ENCODE measurements around the gene CCNY.

The CCNY gene

GRCh38 chr10:35409094-35409582 lies 72.8 kb downstream of the CCNY start:
- Histone ChIP-seq H3K27me3 (replicated peaks in 2 of 5; ENCODE audit: control insufficient read depth in 4 of 5, insufficient read depth in 5 of 5, low read length in 4 of 5) (no peaks in the 10 kb centered on the region), H3K27ac (ENCODE audit: insufficient read depth in 1 of 2, low read depth in 1 of 2, low read length in 2 of 2, poor library complexity in 1 of 2, severe bottlenecking in 2 of 2) (no peak overlapping the region), H3K36me3 (ENCODE audit: control insufficient read depth in 4 of 4, insufficient read depth in 4 of 4, low read length in 3 of 4) (no peaks in the 10 kb centered on the region), H3K4me1 (ENCODE audit: control extremely low read depth in 1 of 4, control insufficient read depth in 4 of 4, insufficient read depth in 4 of 4, low read length in 3 of 4) (peaks cover 0 to 15% (median 7%) of the 10 kb centered on the region in 4 experiments), H3K4me3 (ENCODE audit: control insufficient read depth in 1 of 7, extremely low read depth in 1 of 7, insufficient read depth in 4 of 7, low read depth in 2 of 7, low read length in 6 of 7) (no peak overlapping the region), H3K9me3 (ENCODE audit: control extremely low read depth in 1 of 5, control insufficient read depth in 4 of 5, insufficient read depth in 2 of 5, low read depth in 1 of 5, low read length in 4 of 5) (no peaks in the 10 kb centered on the region)
- peak in 2 of 3 donors; percentile 70 to 81 for DNase-seq
- ChIA-PET CTCF (interaction anchor here (1.1 to 1.9 kb wide), 4 partner anchors 13 to 30 kb away, joined by 3 to 4 read pairs (median 4); no protein-coding TSS in a partner anchor), POLR2A (interaction anchor here (1.2 kb wide), 1 partner anchor 31 kb away, joined by 3 read pairs; no protein-coding TSS in a partner anchor)
- WGBS (ENCODE audit: insufficient coverage) = 100% methylated on average over 1 of the region's 2 CpGs

GRCh38 chr10:35409808-35410207 lies 73.5 kb downstream of the CCNY start:
- Histone ChIP-seq H3K4me1 (ENCODE audit: control extremely low read depth in 1 of 4, control insufficient read depth in 4 of 4, insufficient read depth in 4 of 4, low read length in 3 of 4) (peaks cover 0 to 16% (median 7%) of the 10 kb centered on the region in 4 experiments), H3K36me3 (ENCODE audit: control insufficient read depth in 4 of 4, insufficient read depth in 4 of 4, low read length in 3 of 4) (no peaks in the 10 kb centered on the region), H3K27ac (ENCODE audit: insufficient read depth in 1 of 2, low read depth in 1 of 2, low read length in 2 of 2, poor library complexity in 1 of 2, severe bottlenecking in 2 of 2) (no peak overlapping the region), H3K4me3 (ENCODE audit: control insufficient read depth in 1 of 7, extremely low read depth in 1 of 7, insufficient read depth in 4 of 7, low read depth in 2 of 7, low read length in 6 of 7) (no peak overlapping the region), H3K27me3 (replicated peaks in 2 of 5; ENCODE audit: control insufficient read depth in 4 of 5, insufficient read depth in 5 of 5, low read length in 4 of 5) (no peaks in the 10 kb centered on the region), H3K9me3 (ENCODE audit: control extremely low read depth in 1 of 5, control insufficient read depth in 4 of 5, insufficient read depth in 2 of 5, low read depth in 1 of 5, low read length in 4 of 5) (no peaks in the 10 kb centered on the region)
- POLR2A ChIA-PET = interaction anchor here (1.2 kb wide), 1 partner anchor 30 kb away, joined by 3 read pairs; no protein-coding TSS in a partner anchor
- CTCF ChIA-PET = interaction anchor here (1.1 to 1.9 kb wide), 4 partner anchors 13 to 30 kb away, joined by 3 to 4 read pairs (median 4); no protein-coding TSS in a partner anchor
- WGBS (ENCODE audit: insufficient coverage) = 100% methylated on average over 1 of the region's 1 CpG
- DNase-seq = no peak

DNA sequence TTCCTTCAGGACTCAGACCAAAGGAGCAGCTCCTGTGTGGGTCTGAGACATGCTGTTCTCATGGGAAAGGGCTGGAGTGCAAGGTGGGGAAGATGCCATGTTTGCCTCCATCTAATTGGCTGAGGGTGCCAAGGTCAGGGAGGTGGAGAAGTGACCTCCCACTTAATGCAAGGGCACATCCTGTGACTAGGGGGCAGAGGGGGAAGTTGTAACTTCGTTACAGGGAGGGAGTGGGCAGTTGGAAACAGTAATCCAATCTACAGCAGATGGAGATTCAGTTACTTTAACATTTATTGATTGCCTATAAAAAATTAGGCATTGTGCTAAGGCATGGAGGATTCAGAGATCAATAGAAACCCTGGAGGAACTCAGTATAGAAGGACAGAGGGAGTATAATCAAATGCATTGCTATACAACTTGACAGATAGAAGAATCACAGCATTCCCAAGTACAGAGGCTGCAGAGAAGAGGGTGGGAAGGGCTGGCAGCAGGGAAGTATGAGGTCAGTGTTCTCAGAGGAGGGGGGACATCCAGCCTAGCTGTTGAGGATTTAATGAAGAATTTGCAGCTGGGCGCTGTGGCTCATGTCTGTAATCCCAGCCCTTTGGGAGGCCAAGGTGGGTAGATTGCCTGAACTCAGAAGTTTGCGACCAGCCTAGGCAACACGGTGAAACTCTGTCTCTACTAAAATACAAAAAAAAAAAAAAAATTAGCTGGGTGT lies 75.9 kb downstream of the CCNY start:
- H3K4me3 ChIP-seq (ENCODE audit: control insufficient read depth in 1 of 7, extremely low read depth in 1 of 7, insufficient read depth in 4 of 7, low read depth in 2 of 7, low read length in 6 of 7) = no peak overlapping the region
- no peaks in the 10 kb centered on the region for H3K27me3 ChIP-seq (replicated peaks in 2 of 5; ENCODE audit: control insufficient read depth in 4 of 5, insufficient read depth in 5 of 5, low read length in 4 of 5)
- no peaks in the 10 kb centered on the region for H3K9me3 ChIP-seq (ENCODE audit: control extremely low read depth in 1 of 5, control insufficient read depth in 4 of 5, insufficient read depth in 2 of 5, low read depth in 1 of 5, low read length in 4 of 5)
- POLR2A ChIA-PET = no interaction called here
- H3K36me3 ChIP-seq (ENCODE audit: control insufficient read depth in 4 of 4, insufficient read depth in 4 of 4, low read length in 3 of 4) = no peaks in the 10 kb centered on the region
- WGBS (ENCODE audit: insufficient coverage) = no CpG with 5 or more reads among the region's 4 CpGs
- no peak for DNase-seq
- CTCF ChIA-PET = interaction anchor here (1.4 to 1.8 kb wide), 2 partner anchors 15 to 30 kb away, joined by 3 read pairs; no protein-coding TSS in a partner anchor
- peaks cover 0 to 16% (median 13%) of the 10 kb centered on the region in 4 experiments for H3K4me1 ChIP-seq (ENCODE audit: control extremely low read depth in 1 of 4, control insufficient read depth in 4 of 4, insufficient read depth in 4 of 4, low read length in 3 of 4)
- no peak overlapping the region for H3K27ac ChIP-seq (ENCODE audit: insufficient read depth in 1 of 2, low read depth in 1 of 2, low read length in 2 of 2, poor library complexity in 1 of 2, severe bottlenecking in 2 of 2)

- WGBS (ENCODE audit: insufficient coverage) = 86% methylated on average over 4 of the region's 4 CpGs
- Histone ChIP-seq H3K36me3 (ENCODE audit: control insufficient read depth in 4 of 4, insufficient read depth in 4 of 4, low read length in 3 of 4) (no peaks in the 10 kb centered on the region), H3K27me3 (replicated peaks in 2 of 5; ENCODE audit: control insufficient read depth in 4 of 5, insufficient read depth in 5 of 5, low read length in 4 of 5) (no peaks in the 10 kb centered on the region), H3K27ac (ENCODE audit: insufficient read depth in 1 of 2, low read depth in 1 of 2, low read length in 2 of 2, poor library complexity in 1 of 2, severe bottlenecking in 2 of 2) (peak overlapping the region in 1 of 2 experiments; percentile 50), H3K4me3 (ENCODE audit: control insufficient read depth in 1 of 7, extremely low read depth in 1 of 7, insufficient read depth in 4 of 7, low read depth in 2 of 7, low read length in 6 of 7) (no peak overlapping the region), H3K9me3 (ENCODE audit: control extremely low read depth in 1 of 5, control insufficient read depth in 4 of 5, insufficient read depth in 2 of 5, low read depth in 1 of 5, low read length in 4 of 5) (no peaks in the 10 kb centered on the region), H3K4me1 (ENCODE audit: control extremely low read depth in 1 of 4, control insufficient read depth in 4 of 4, insufficient read depth in 4 of 4, low read length in 3 of 4) (peaks cover 0 to 16% (median 13%) of the 10 kb centered on the region in 4 experiments)
- POLR2A ChIA-PET = interaction anchor here (0.6 kb wide), 1 partner anchor 33 kb away, joined by 3 read pairs; no protein-coding TSS in a partner anchor
- DNase-seq = peak in 1 of 3 donors; percentile 41
- CTCF ChIA-PET = interaction anchor here (0.5 to 1.8 kb wide), 3 partner anchors 16 to 76 kb away, joined by 3 read pairs; no protein-coding TSS in a partner anchor
Measured at GRCh38 chr10:35412900-35413491, 76.7 kb downstream of the CCNY start.

DNA sequence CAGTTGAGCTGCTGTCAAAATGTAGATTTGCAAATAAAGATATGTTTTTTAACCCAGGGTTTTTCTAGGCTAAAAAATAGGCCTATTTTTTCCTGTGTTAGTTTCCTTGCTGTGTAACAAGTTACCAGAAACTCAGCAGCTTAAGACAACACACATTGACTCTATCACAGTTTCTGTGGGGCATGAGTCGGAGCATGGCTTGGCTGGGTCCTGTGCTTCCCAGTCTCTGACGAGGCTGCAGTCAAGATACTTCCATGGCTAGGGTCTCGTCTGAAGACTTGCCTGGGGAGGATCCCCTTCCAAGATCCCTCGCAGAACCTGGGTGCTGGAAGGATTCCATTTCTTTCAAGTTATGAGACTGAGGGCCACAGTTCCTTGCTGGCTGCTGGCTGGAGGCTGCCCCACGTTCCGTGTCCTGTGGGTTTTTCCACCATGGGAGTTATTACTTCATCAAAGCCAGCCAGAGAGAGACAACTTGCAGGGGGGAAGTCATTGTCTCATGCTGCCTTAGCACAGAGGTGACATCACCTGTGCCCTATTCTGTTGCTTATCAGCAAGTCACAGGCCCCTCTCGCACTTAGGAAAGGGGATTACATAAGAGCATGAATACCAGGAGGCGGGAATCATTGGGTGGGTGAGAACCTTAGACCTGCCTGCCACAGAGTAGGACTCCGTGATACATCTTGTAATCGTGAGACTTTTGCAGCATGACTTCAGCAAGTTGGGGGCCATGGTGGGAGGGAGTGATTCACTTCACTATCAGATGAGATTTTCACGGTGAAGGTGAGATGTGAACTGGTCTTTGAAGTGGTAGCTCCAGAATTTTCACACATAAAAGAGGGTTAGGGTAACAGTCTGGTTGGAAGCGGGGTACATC lies 77.9 kb downstream of the CCNY start:
- peak overlapping the region in 1 of 2 experiments; percentile 50 for H3K27ac ChIP-seq (ENCODE audit: insufficient read depth in 1 of 2, low read depth in 1 of 2, low read length in 2 of 2, poor library complexity in 1 of 2, severe bottlenecking in 2 of 2)
- 94% methylated on average over 12 of the region's 12 CpGs for WGBS (ENCODE audit: insufficient coverage)
- no peaks in the 10 kb centered on the region for H3K27me3 ChIP-seq (replicated peaks in 2 of 5; ENCODE audit: control insufficient read depth in 4 of 5, insufficient read depth in 5 of 5, low read length in 4 of 5)
- POLR2A ChIA-PET = no interaction called here
- CTCF ChIA-PET = interaction anchor here (1.8 to 1.9 kb wide), 2 partner anchors 32 to 36 kb away, joined by 3 to 4 read pairs; no protein-coding TSS in a partner anchor
- no peaks in the 10 kb centered on the region for H3K9me3 ChIP-seq (ENCODE audit: control extremely low read depth in 1 of 5, control insufficient read depth in 4 of 5, insufficient read depth in 2 of 5, low read depth in 1 of 5, low read length in 4 of 5)
- H3K36me3 ChIP-seq (ENCODE audit: control insufficient read depth in 4 of 4, insufficient read depth in 4 of 4, low read length in 3 of 4) = no peaks in the 10 kb centered on the region
- peak in 2 of 3 donors; percentile 20 to 22 for DNase-seq
- peaks cover 0 to 13% (median 10%) of the 10 kb centered on the region in 4 experiments for H3K4me1 ChIP-seq (ENCODE audit: control extremely low read depth in 1 of 4, control insufficient read depth in 4 of 4, insufficient read depth in 4 of 4, low read length in 3 of 4)
- H3K4me3 ChIP-seq (ENCODE audit: control insufficient read depth in 1 of 7, extremely low read depth in 1 of 7, insufficient read depth in 4 of 7, low read depth in 2 of 7, low read length in 6 of 7) = no peak overlapping the region

- no peak for DNase-seq
- no peak overlapping the region for H3K27ac ChIP-seq (ENCODE audit: insufficient read depth in 1 of 2, low read depth in 1 of 2, low read length in 2 of 2, poor library complexity in 1 of 2, severe bottlenecking in 2 of 2)
- no peaks in the 10 kb centered on the region for H3K27me3 ChIP-seq (replicated peaks in 2 of 5; ENCODE audit: control insufficient read depth in 4 of 5, insufficient read depth in 5 of 5, low read length in 4 of 5)
- 92% methylated on average over 4 of the region's 5 CpGs for WGBS (ENCODE audit: insufficient coverage)
- POLR2A ChIA-PET = no interaction called here
- H3K9me3 ChIP-seq (ENCODE audit: control extremely low read depth in 1 of 5, control insufficient read depth in 4 of 5, insufficient read depth in 2 of 5, low read depth in 1 of 5, low read length in 4 of 5) = no peaks in the 10 kb centered on the region
- H3K36me3 ChIP-seq (ENCODE audit: control insufficient read depth in 4 of 4, insufficient read depth in 4 of 4, low read length in 3 of 4) = no peaks in the 10 kb centered on the region
- peaks cover 0 to 13% (median 9%) of the 10 kb centered on the region in 4 experiments for H3K4me1 ChIP-seq (ENCODE audit: control extremely low read depth in 1 of 4, control insufficient read depth in 4 of 4, insufficient read depth in 4 of 4, low read length in 3 of 4)
- CTCF ChIA-PET = interaction anchor here (0.9 to 1.9 kb wide), 4 partner anchors 8 to 47 kb away, joined by 3 to 4 read pairs (median 4); no protein-coding TSS in a partner anchor
- no peak overlapping the region for H3K4me3 ChIP-seq (ENCODE audit: control insufficient read depth in 1 of 7, extremely low read depth in 1 of 7, insufficient read depth in 4 of 7, low read depth in 2 of 7, low read length in 6 of 7)
Measured at GRCh38 chr10:35415505-35415904, 79.2 kb downstream of the CCNY start.

All from common myeloid progenitor, CD34-positive (primary cell).